GM23338 (cell line): Measurements from ENCODE around the gene DIAPH3. TPM values are rescaled to one million over a fixed set of nuclear protein-coding genes. Genes with fewer than 3 reads are reported as not detected.

Source experiments
- ATAC-seq: fragments of 200-7000 bp; cut with Tn5 transposase; 3 replicates; pipeline ENCODE4 v1.9.1; 2020
- DNase-seq: peaks from one replicate; pipeline ENCODE4 v3.0.0-alpha.2; 2015; ENCODE audit warnings: low spot score
- H2AFZ ChIP-seq: fragments of 200-600 bp; sonication (generic); 2 replicates; pipeline ENCODE4 v1.8.0; 2016; ENCODE audit warnings: antibody characterized with exemption, mild to moderate bottlenecking, moderate library complexity
- H3F3A ChIP-seq: fragments of 200-600 bp; sonication (generic); replicated peaks from 2 replicates; pipeline ENCODE4 v1.8.0; 2017; ENCODE audit warnings: antibody characterized with exemption, mixed run types, low read depth
- H3K27ac ChIP-seq: fragments of 200-600 bp; sonication (generic); 2 replicates; pipeline ENCODE4 v1.6.1; 2016; ENCODE audit warnings: low read depth
- H3K27me3 ChIP-seq: fragments of 200-600 bp; sonication (generic); 2 replicates; pipeline ENCODE4 v1.8.0; 2016; ENCODE audit warnings: mild to moderate bottlenecking, mixed run types, moderate library complexity; ENCODE audit not compliant: insufficient read depth
- H3K36me3 ChIP-seq: fragments of 200-600 bp; sonication (generic); 2 replicates; pipeline ENCODE4 v1.8.0; 2016; ENCODE audit warnings: mild to moderate bottlenecking; ENCODE audit not compliant: insufficient read depth
- H3K4me1 ChIP-seq: fragments of 200-600 bp; sonication (generic); 2 replicates; pipeline ENCODE4 v1.8.0; 2016; ENCODE audit warnings: mild to moderate bottlenecking, moderate library complexity; ENCODE audit not compliant: insufficient read depth
- H3K4me2 ChIP-seq: fragments of 200-600 bp; sonication (generic); 2 replicates; pipeline ENCODE4 v1.7.1; 2017; ENCODE audit warnings: mixed run types
- H3K4me3 ChIP-seq: fragments of 200-600 bp; sonication (generic); 2 replicates; pipeline ENCODE4 v1.6.1; 2016; ENCODE audit warnings: mixed run types
- H3K79me2 ChIP-seq: fragments of 200-600 bp; sonication (generic); replicated peaks from 2 replicates; pipeline ENCODE4 v1.8.0; 2017; ENCODE audit warnings: mild to moderate bottlenecking; ENCODE audit not compliant: insufficient read depth
- H3K9me2 ChIP-seq: fragments of 200-600 bp; sonication (generic); 2 replicates; pipeline ENCODE4 v1.8.0; 2017; ENCODE audit not compliant: insufficient read depth
- H4K20me1 ChIP-seq: fragments of 200-600 bp; sonication (generic); replicated peaks from 2 replicates; pipeline ENCODE4 v1.8.0; 2017; ENCODE audit warnings: mild to moderate bottlenecking; ENCODE audit not compliant: insufficient read depth
- H3K27ac Mint-ChIP-seq: 2 replicates; pipeline ENCODE4 v1.8.0; 2020; ENCODE audit warnings: inconsistent platforms, mild to moderate bottlenecking, moderate library complexity, mixed read lengths
- H3K27me3 Mint-ChIP-seq: 3 replicates; pipeline ENCODE4 v1.8.0; 2022; ENCODE audit warnings: low read depth, mild to moderate bottlenecking, moderate library complexity, mixed read lengths, inconsistent platforms; ENCODE audit not compliant: insufficient read depth, poor library complexity
- H3K36me3 Mint-ChIP-seq: 3 replicates; pipeline ENCODE4 v1.8.0; 2021; ENCODE audit warnings: low read depth, mild to moderate bottlenecking, inconsistent platforms, moderate library complexity, mixed read lengths
- H3K4me1 Mint-ChIP-seq: 3 replicates; pipeline ENCODE4 v1.8.0; 2020; ENCODE audit warnings: mild to moderate bottlenecking, inconsistent platforms, mixed read lengths
- H3K4me3 Mint-ChIP-seq: 3 replicates; pipeline ENCODE4 v1.8.0; 2021; ENCODE audit warnings: moderate library complexity, mild to moderate bottlenecking, inconsistent platforms, mixed read lengths
- H3K9me3 Mint-ChIP-seq: 3 replicates; pipeline ENCODE4 v1.8.0; 2020; ENCODE audit warnings: moderate library complexity, mild to moderate bottlenecking, inconsistent platforms, mixed read lengths
- ETS1 ChIP-seq: IDR thresholded peaks from 2 replicates; pipeline ENCODE4 v1.6.1; 2016; ENCODE audit warnings: antibody characterized with exemption
- EZH2 ChIP-seq: fragments of 200-600 bp; sonication (generic); IDR thresholded peaks from one replicate; pipeline ENCODE4 v1.8.0; 2017; ENCODE audit warnings: antibody characterized with exemption, mild to moderate bottlenecking, low read depth; ENCODE audit not compliant: unreplicated experiment
- REST ChIP-seq: IDR thresholded peaks from one replicate; pipeline ENCODE4 v1.6.1; 2018; ENCODE audit warnings: antibody characterized with exemption; ENCODE audit not compliant: unreplicated experiment
- ZNF114 ChIP-seq: fragments of 250-450 bp; sonication (Bioruptor Pico); IDR thresholded peaks from 2 replicates; pipeline ENCODE4 v1.5.0; 2020; ENCODE audit warnings: mild to moderate bottlenecking, moderate library complexity
- ZNF462 ChIP-seq: fragments of 250-450 bp; sonication (Bioruptor Pico); IDR thresholded peaks from 2 replicates; pipeline ENCODE4 v1.5.0; 2020; ENCODE audit warnings: mild to moderate bottlenecking, moderate library complexity
- polyA plus RNA-seq: library from polyadenylated mRNA; unstranded; fragments of >200 nt; fragmentation: Nextera tagmentation; extraction: Ambion mirVana; gene quantifications from 2 replicates; pipeline ENCODE4 v1.2.1, GENCODE V29; 2016
- total RNA-seq: library from RNA; depleted of rRNA; stranded (reverse); fragments of >200 nt; shearing (Covaris generic); gene quantifications from 2 replicates; pipeline ENCODE4 v1.2.3, GENCODE V29; 2014
- TF ChIP-seq, protein P1 (sequence below), 2 experiments: fragments of 200-600 bp in 1 of 2; sonication (generic) in 1 of 2; conservative IDR thresholded peaks; 2 replicates each; pipeline versions ENCODE4 v1.5.1 to v1.6.1; 2016 to 2017; ENCODE audit warnings: antibody characterized with exemption in 2 of 2, low read depth in 2 of 2, mild to moderate bottlenecking in 2 of 2, moderate library complexity in 1 of 2

The DIAPH3 gene
- total and polyA plus RNA-seq, 2 experiments from 2014 or later, result 23.4 to 30.2 TPM

DNA sequence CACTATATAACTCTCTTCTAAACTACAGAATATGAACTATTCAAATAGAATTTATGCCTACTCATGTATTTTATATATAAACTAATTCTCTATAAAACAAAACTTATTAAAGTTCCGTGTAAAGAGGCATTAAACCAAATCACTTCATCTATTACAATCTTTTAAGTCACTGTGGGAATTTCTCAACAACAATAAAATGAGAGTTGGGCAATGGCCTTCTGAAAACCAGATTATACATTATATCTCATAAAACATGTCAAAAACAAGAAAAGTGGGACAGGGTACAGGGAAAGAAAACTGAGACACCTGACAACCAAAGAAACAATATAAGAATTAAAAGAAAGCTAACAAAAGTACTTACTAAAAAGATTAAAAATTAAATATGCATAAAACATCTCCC, 145.2 kb downstream of the DIAPH3 start (continued):
- TF ChIP-seq ZNF462, result no peak
- no peak for TF ChIP-seq ZNF114 (CRISPR knock-in tag)

- Histone ChIP-seq H3K36me3 (no peaks in the 10 kb centered on the region), H3K4me1 (no peaks in the 10 kb centered on the region), H3K4me2 (no peak overlapping the region), H3K27ac (no peak overlapping the region), H3K9me2 (no peaks in the 10 kb centered on the region), H2AFZ (no peak overlapping the region), H3K4me3 (no peak overlapping the region), H4K20me1 (no peaks in the 10 kb centered on the region), H3K79me2 (0 out of 2 replicates have a peak, but pooled peaks cover 6% of the 10 kb centered on the region), H3F3A (no peaks in the 10 kb centered on the region), H3K27me3 (no peaks in the 10 kb centered on the region)
- no peak for ATAC-seq
- H3K27ac Mint-ChIP-seq, result no peak overlapping the region; the same call in 1 of the 2 replicates
- H3K36me3 Mint-ChIP-seq, result no peaks in the 10 kb centered on the region
- TF ChIP-seq EZH2 (no peak), REST (no peak), ETS1 (no peak), ZNF114 (CRISPR knock-in tag) (no peak)
- TF ChIP-seq, protein P1, sequence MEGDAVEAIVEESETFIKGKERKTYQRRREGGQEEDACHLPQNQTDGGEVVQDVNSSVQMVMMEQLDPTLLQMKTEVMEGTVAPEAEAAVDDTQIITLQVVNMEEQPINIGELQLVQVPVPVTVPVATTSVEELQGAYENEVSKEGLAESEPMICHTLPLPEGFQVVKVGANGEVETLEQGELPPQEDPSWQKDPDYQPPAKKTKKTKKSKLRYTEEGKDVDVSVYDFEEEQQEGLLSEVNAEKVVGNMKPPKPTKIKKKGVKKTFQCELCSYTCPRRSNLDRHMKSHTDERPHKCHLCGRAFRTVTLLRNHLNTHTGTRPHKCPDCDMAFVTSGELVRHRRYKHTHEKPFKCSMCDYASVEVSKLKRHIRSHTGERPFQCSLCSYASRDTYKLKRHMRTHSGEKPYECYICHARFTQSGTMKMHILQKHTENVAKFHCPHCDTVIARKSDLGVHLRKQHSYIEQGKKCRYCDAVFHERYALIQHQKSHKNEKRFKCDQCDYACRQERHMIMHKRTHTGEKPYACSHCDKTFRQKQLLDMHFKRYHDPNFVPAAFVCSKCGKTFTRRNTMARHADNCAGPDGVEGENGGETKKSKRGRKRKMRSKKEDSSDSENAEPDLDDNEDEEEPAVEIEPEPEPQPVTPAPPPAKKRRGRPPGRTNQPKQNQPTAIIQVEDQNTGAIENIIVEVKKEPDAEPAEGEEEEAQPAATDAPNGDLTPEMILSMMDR (conservative IDR thresholded peaks at IDR 0.05; ENCODE audit: low read depth in 2 of 2), result no peak
- no peaks in the 10 kb centered on the region for H3K27me3 Mint-ChIP-seq
- H3K4me3 Mint-ChIP-seq, result no peak overlapping the region
- DNase-seq, result no peak
- no peaks in the 10 kb centered on the region for H3K9me3 Mint-ChIP-seq
- no peaks in the 10 kb centered on the region; the same call in 2 of the 3 replicates for H3K4me1 Mint-ChIP-seq
Measured at GRCh38 chr13:60016229-60016628, 147.5 kb downstream of the DIAPH3 start.
